Neural cell (in vitro differentiated cells): Measurements from ENCODE around the gene PTPRN2. TPM values are rescaled to one million over a fixed set of nuclear protein-coding genes. Genes with fewer than 3 reads are reported as not detected.

Experiments used
- H2AFZ ChIP-seq: fragments of 200-600, 300-800 bp; sonication (generic), shearing (Covaris generic); 2 replicates; pipeline ENCODE4 v1.6.0; 2014; ENCODE audit warnings: low read depth, mild to moderate bottlenecking, antibody characterized with exemption, low read length, moderate library complexity
- H3F3A ChIP-seq: fragments of 200-600 bp; shearing (Covaris generic); 2 replicates; pipeline ENCODE4 v1.6.1; 2016; ENCODE audit warnings: mild to moderate bottlenecking, moderate library complexity, mixed read lengths, antibody characterized with exemption, low read length; ENCODE audit not compliant: insufficient read depth, poor library complexity, severe bottlenecking
- H3K27ac ChIP-seq: fragments of 200-600, 300-800 bp; sonication (generic), shearing (Covaris generic); 2 replicates; pipeline ENCODE4 v1.5.1; 2014; ENCODE audit warnings: mild to moderate bottlenecking, low read length, moderate library complexity
- H3K27me3 ChIP-seq: fragments of 300-800, 200-600 bp; sonication (generic), shearing (Covaris generic); 2 replicates; pipeline ENCODE4 v1.6.0; 2014; ENCODE audit warnings: mild to moderate bottlenecking, low read depth, low read length, moderate library complexity; ENCODE audit not compliant: insufficient read depth
- H3K36me3 ChIP-seq: fragments of 300-800, 200-600 bp; sonication (generic), shearing (Covaris generic); 2 replicates; pipeline ENCODE4 v1.5.1; 2014; ENCODE audit warnings: mild to moderate bottlenecking, antibody characterized with exemption, low read length, moderate library complexity; ENCODE audit not compliant: insufficient read depth
- H3K4me2 ChIP-seq: fragments of 300-800, 200-600 bp; sonication (generic), shearing (Covaris generic); 2 replicates; pipeline ENCODE4 v1.6.0; 2014; ENCODE audit warnings: mild to moderate bottlenecking, low read length
- H3K4me3 ChIP-seq: fragments of 300-800, 200-600 bp; sonication (generic), shearing (Covaris generic); 2 replicates; pipeline ENCODE4 v1.5.1; 2014; ENCODE audit warnings: mild to moderate bottlenecking, low read length, moderate library complexity
- H3K79me2 ChIP-seq: fragments of 200-600 bp; shearing (Covaris generic); replicated peaks from 2 replicates; pipeline ENCODE4 v1.6.0; 2014; ENCODE audit warnings: mild to moderate bottlenecking, low read length, moderate library complexity; ENCODE audit not compliant: insufficient read depth
- H3K9ac ChIP-seq: fragments of 300-800, 200-600 bp; sonication (generic), shearing (Covaris generic); 2 replicates; pipeline ENCODE4 v1.6.1; 2016; ENCODE audit warnings: mild to moderate bottlenecking, low read length, mixed read lengths
- H3K9me2 ChIP-seq: fragments of 200-600 bp; shearing (Covaris generic); 2 replicates; pipeline ENCODE4 v1.6.1; 2016; ENCODE audit warnings: mild to moderate bottlenecking, low read length, mixed read lengths; ENCODE audit not compliant: insufficient read depth
- H3K9me3 ChIP-seq: fragments of 200-600, 300-800 bp; sonication (generic), shearing (Covaris generic); 2 replicates; pipeline ENCODE4 v1.6.1; 2016; ENCODE audit warnings: mild to moderate bottlenecking, mixed run types, low read length, moderate library complexity, mixed read lengths
- H4K20me1 ChIP-seq: fragments of 200-600 bp; shearing (Covaris generic); 2 replicates; pipeline ENCODE4 v1.6.1; 2016; ENCODE audit warnings: mild to moderate bottlenecking, mixed run types; ENCODE audit not compliant: insufficient read depth
- CTCF ChIP-seq: fragments of 450-650 bp; IDR thresholded peaks from 2 replicates; pipeline ENCODE4 v1.5.1; 2014; ENCODE audit warnings: antibody characterized with exemption, mild to moderate bottlenecking, moderate library complexity; ENCODE audit not compliant: poor library complexity, severe bottlenecking
- EP300 ChIP-seq: fragments of 450-650 bp; conservative IDR thresholded peaks from 2 replicates; pipeline ENCODE4 v1.6.1; 2014; ENCODE audit warnings: antibody characterized with exemption, mild to moderate bottlenecking, moderate library complexity; ENCODE audit not compliant: poor library complexity, severe bottlenecking
- EZH2 ChIP-seq: fragments of 200-600, 300-800 bp; shearing (Covaris generic), sonication (generic); IDR thresholded peaks from 2 replicates; pipeline ENCODE4 v1.6.1; 2014; ENCODE audit warnings: antibody characterized with exemption, low read length, borderline replicate concordance, mild to moderate bottlenecking; ENCODE audit not compliant: insufficient read depth, poor library complexity, severe bottlenecking
- POLR2AphosphoS5 ChIP-seq: IDR thresholded peaks from 2 replicates; pipeline ENCODE4 v1.6.1; 2012
- RAD21 ChIP-seq: fragments of 450-650 bp; conservative IDR thresholded peaks from 2 replicates; pipeline ENCODE4 v1.6.1; 2014; ENCODE audit warnings: antibody characterized with exemption, mild to moderate bottlenecking, moderate library complexity
- REST ChIP-seq: IDR thresholded peaks from 2 replicates; pipeline ENCODE4 v1.6.1; 2012; ENCODE audit warnings: borderline replicate concordance
- SMC3 ChIP-seq: fragments of 450-650 bp; conservative IDR thresholded peaks from 2 replicates; pipeline ENCODE4 v1.6.1; 2014; ENCODE audit warnings: antibody characterized with exemption, mild to moderate bottlenecking, moderate library complexity; ENCODE audit not compliant: poor library complexity
- polyA plus RNA-seq: library from polyadenylated mRNA; depleted of rRNA; stranded (reverse); fragments of >200 nt; gene quantifications from 2 replicates; pipeline ENCODE4 v1.2.3, GENCODE V29; 2014

The PTPRN2 gene
- polyA plus RNA-seq, 1 donor from 2014 or later = 31.0 TPM

GRCh38 chr7:158248816-158249215 is 338.8 kb downstream of the PTPRN2 start:
- Histone ChIP-seq H3K9me3 (no peaks in the 10 kb centered on the region), H3F3A (no peaks in the 10 kb centered on the region), H3K27me3 (no peaks in the 10 kb centered on the region), H3K79me2 (peaks cover 4% of the 10 kb centered on the region), H3K36me3 (no peaks in the 10 kb centered on the region), H3K9me2 (no peaks in the 10 kb centered on the region), H2AFZ (no peak overlapping the region), H3K9ac (no peak overlapping the region), H4K20me1 (no peaks in the 10 kb centered on the region), H3K4me3 (no peak overlapping the region), H3K27ac (no peak overlapping the region), H3K4me2 (no peak overlapping the region)
- no peak for TF ChIP-seq POLR2AphosphoS5
- no peak for TF ChIP-seq REST
- no peak for TF ChIP-seq CTCF
- TF ChIP-seq RAD21 = no peak
- no peak for TF ChIP-seq SMC3
- TF ChIP-seq EZH2 = no peak
- no peak for TF ChIP-seq EP300

GRCh38 chr7:158247758-158248487 is 339.7 kb downstream of the PTPRN2 start:
- no peaks in the 10 kb centered on the region for H3F3A ChIP-seq

More at GRCh38 chr7:158247758-158248487, 339.7 kb downstream of the PTPRN2 start:
- no peaks in the 10 kb centered on the region for H3K9me3 ChIP-seq
- H4K20me1 ChIP-seq = no peaks in the 10 kb centered on the region
- H3K79me2 ChIP-seq = peaks cover 4% of the 10 kb centered on the region
- H3K27ac ChIP-seq = no peak overlapping the region
- no peak overlapping the region for H3K4me3 ChIP-seq
- no peaks in the 10 kb centered on the region for H3K27me3 ChIP-seq
- TF ChIP-seq CTCF = no peak
- H2AFZ ChIP-seq = no peak overlapping the region
- H3K9me2 ChIP-seq = no peaks in the 10 kb centered on the region
- no peak overlapping the region for H3K9ac ChIP-seq
- H3K36me3 ChIP-seq = no peaks in the 10 kb centered on the region
- no peak overlapping the region for H3K4me2 ChIP-seq
